ENCODE results near the gene SIX5.

The SIX5 gene

DNA sequence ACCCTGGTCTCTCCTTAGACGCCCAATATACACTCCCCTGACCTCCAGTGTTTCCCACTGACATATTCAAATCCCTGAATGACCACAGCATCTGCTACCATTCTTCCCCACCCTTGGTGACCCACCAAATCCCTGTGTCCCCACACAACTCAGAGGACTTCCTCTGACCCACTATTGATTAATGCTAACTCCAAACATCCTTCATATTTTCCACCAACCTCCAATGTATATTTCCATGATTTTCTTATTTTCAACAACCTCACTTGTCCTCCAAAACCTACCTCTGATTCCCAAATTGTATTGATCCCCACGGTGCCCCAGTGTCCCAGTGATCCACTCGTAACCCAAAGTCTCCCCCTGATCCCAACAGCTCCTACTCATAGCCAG lies 24.1 kb upstream of the SIX5 start:
- no peaks in the 10 kb centered on the region for H3K9me3 ChIP-seq (ENCODE audit: control insufficient read depth, insufficient read depth, low read depth, low read length)
- no peak overlapping the region for H3K27ac ChIP-seq (ENCODE audit: extremely low read depth, low read depth, low read length)
- H3K36me3 ChIP-seq (ENCODE audit: control insufficient read depth in 2 of 2, insufficient read depth in 1 of 2, low read length in 2 of 2), result peaks cover 20 to 24% of the 10 kb centered on the region in 2 experiments
- POLR2A ChIA-PET, result interaction anchor here (0.6 to 2.2 kb wide), 14 partner anchors 9 to 337 kb away, joined by 3 to 40 read pairs (median 4); partner anchors contain the start of genes DMPK, QPCTL, RSPH6A and SIX5
- TF ChIP-seq ZNF174 (tag by site-specific recombination; IDR thresholded peaks at IDR 0.05) (no peak), YY2 (tag by site-specific recombination; IDR thresholded peaks at IDR 0.05) (no peak), SP3 (tag by site-specific recombination; IDR thresholded peaks at IDR 0.05) (no peak), ZNF555 (tag by site-specific recombination; conservative IDR thresholded peaks at IDR 0.05) (no peak), OVOL3 (tag by site-specific recombination; IDR thresholded peaks at IDR 0.05) (no peak), ZFP69B (tag by site-specific recombination; IDR thresholded peaks at IDR 0.05) (0 out of 2 replicates have a peak, but pooled peaks have one; percentile 16), ZNF664 (tag by site-specific recombination; IDR thresholded peaks at IDR 0.05) (no peak), ZNF324 (tag by site-specific recombination; IDR thresholded peaks at IDR 0.05) (no peak), ZNF175 (tag by site-specific recombination; IDR thresholded peaks at IDR 0.05) (no peak), ZFP3 (tag by site-specific recombination; IDR thresholded peaks at IDR 0.05; ENCODE audit: low read depth) (no peak), ZNF843 (tag by site-specific recombination; IDR thresholded peaks at IDR 0.05) (0 out of 2 replicates have a peak, but pooled peaks have one; percentile 14), ZNF16 (tag by site-specific recombination; IDR thresholded peaks at IDR 0.05; ENCODE audit: low read depth) (no peak), ZNF335 (tag by site-specific recombination; conservative IDR thresholded peaks at IDR 0.05) (0 out of 2 replicates have a peak, but pooled peaks have one; percentile 27), ZNF596 (tag by site-specific recombination; IDR thresholded peaks at IDR 0.05) (no peak), SETDB1 (IDR thresholded peaks at IDR 0.05; ENCODE audit: insufficient read length, low read length) (no peak), ZNF404 (tag by site-specific recombination; IDR thresholded peaks at IDR 0.05) (no peak), KLF9 (tag by site-specific recombination; IDR thresholded peaks at IDR 0.05; ENCODE audit: low read depth) (no peak), TRIM28 (IDR thresholded peaks at IDR 0.05; ENCODE audit: borderline replicate concordance, low read length) (no peak), ZNF571 (tag by site-specific recombination; IDR thresholded peaks at IDR 0.05) (no peak), ZNF624 (tag by site-specific recombination; IDR thresholded peaks at IDR 0.05) (no peak)
- TF ChIP-seq, protein P1, sequence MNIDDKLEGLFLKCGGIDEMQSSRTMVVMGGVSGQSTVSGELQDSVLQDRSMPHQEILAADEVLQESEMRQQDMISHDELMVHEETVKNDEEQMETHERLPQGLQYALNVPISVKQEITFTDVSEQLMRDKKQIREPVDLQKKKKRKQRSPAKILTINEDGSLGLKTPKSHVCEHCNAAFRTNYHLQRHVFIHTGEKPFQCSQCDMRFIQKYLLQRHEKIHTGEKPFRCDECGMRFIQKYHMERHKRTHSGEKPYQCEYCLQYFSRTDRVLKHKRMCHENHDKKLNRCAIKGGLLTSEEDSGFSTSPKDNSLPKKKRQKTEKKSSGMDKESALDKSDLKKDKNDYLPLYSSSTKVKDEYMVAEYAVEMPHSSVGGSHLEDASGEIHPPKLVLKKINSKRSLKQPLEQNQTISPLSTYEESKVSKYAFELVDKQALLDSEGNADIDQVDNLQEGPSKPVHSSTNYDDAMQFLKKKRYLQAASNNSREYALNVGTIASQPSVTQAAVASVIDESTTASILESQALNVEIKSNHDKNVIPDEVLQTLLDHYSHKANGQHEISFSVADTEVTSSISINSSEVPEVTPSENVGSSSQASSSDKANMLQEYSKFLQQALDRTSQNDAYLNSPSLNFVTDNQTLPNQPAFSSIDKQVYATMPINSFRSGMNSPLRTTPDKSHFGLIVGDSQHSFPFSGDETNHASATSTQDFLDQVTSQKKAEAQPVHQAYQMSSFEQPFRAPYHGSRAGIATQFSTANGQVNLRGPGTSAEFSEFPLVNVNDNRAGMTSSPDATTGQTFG (tag by site-specific recombination; IDR thresholded peaks at IDR 0.05; ENCODE audit: borderline replicate concordance), result no peak
- TF ChIP-seq, protein P2, sequence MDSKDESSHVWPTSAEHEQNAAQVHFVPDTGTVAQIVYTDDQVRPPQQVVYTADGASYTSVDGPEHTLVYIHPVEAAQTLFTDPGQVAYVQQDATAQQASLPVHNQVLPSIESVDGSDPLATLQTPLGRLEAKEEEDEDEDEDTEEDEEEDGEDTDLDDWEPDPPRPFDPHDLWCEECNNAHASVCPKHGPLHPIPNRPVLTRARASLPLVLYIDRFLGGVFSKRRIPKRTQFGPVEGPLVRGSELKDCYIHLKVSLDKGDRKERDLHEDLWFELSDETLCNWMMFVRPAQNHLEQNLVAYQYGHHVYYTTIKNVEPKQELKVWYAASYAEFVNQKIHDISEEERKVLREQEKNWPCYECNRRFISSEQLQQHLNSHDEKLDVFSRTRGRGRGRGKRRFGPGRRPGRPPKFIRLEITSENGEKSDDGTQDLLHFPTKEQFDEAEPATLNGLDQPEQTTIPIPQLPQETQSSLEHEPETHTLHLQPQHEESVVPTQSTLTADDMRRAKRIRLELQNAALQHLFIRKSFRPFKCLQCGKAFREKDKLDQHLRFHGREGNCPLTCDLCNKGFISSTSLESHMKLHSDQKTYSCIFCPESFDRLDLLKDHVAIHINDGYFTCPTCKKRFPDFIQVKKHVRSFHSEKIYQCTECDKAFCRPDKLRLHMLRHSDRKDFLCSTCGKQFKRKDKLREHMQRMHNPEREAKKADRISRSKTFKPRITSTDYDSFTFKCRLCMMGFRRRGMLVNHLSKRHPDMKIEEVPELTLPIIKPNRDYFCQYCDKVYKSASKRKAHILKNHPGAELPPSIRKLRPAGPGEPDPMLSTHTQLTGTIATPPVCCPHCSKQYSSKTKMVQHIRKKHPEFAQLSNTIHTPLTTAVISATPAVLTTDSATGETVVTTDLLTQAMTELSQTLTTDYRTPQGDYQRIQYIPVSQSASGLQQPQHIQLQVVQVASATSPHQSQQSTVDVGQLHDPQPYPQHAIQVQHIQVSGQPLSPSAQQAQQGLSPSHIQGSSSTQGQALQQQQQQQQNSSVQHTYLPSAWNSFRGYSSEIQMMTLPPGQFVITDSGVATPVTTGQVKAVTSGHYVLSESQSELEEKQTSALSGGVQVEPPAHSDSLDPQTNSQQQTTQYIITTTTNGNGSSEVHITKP (tag by site-specific recombination; IDR thresholded peaks at IDR 0.05), result no peak
- TF ChIP-seq, protein P3, sequence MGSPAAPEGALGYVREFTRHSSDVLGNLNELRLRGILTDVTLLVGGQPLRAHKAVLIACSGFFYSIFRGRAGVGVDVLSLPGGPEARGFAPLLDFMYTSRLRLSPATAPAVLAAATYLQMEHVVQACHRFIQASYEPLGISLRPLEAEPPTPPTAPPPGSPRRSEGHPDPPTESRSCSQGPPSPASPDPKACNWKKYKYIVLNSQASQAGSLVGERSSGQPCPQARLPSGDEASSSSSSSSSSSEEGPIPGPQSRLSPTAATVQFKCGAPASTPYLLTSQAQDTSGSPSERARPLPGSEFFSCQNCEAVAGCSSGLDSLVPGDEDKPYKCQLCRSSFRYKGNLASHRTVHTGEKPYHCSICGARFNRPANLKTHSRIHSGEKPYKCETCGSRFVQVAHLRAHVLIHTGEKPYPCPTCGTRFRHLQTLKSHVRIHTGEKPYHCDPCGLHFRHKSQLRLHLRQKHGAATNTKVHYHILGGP (tag by site-specific recombination; IDR thresholded peaks at IDR 0.05), result no peak
- TF ChIP-seq, protein P4, sequence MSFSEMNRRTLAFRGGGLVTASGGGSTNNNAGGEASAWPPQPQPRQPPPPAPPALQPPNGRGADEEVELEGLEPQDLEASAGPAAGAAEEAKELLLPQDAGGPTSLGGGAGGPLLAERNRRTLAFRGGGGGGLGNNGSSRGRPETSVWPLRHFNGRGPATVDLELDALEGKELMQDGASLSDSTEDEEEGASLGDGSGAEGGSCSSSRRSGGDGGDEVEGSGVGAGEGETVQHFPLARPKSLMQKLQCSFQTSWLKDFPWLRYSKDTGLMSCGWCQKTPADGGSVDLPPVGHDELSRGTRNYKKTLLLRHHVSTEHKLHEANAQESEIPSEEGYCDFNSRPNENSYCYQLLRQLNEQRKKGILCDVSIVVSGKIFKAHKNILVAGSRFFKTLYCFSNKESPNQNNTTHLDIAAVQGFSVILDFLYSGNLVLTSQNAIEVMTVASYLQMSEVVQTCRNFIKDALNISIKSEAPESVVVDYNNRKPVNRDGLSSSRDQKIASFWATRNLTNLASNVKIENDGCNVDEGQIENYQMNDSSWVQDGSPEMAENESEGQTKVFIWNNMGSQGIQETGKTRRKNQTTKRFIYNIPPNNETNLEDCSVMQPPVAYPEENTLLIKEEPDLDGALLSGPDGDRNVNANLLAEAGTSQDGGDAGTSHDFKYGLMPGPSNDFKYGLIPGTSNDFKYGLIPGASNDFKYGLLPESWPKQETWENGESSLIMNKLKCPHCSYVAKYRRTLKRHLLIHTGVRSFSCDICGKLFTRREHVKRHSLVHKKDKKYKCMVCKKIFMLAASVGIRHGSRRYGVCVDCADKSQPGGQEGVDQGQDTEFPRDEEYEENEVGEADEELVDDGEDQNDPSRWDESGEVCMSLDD (tag by site-specific recombination; IDR thresholded peaks at IDR 0.05), result 0 out of 2 replicates have a peak, but pooled peaks have one; percentile 33
- TF ChIP-seq, protein P5, sequence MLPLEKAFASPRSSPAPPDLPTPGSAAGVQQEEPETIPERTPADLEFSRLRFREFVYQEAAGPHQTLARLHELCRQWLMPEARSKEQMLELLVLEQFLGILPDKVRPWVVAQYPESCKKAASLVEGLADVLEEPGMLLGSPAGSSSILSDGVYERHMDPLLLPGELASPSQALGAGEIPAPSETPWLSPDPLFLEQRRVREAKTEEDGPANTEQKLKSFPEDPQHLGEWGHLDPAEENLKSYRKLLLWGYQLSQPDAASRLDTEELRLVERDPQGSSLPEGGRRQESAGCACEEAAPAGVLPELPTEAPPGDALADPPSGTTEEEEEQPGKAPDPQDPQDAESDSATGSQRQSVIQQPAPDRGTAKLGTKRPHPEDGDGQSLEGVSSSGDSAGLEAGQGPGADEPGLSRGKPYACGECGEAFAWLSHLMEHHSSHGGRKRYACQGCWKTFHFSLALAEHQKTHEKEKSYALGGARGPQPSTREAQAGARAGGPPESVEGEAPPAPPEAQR (tag by site-specific recombination; IDR thresholded peaks at IDR 0.05), result no peak
- TF ChIP-seq, protein P6, sequence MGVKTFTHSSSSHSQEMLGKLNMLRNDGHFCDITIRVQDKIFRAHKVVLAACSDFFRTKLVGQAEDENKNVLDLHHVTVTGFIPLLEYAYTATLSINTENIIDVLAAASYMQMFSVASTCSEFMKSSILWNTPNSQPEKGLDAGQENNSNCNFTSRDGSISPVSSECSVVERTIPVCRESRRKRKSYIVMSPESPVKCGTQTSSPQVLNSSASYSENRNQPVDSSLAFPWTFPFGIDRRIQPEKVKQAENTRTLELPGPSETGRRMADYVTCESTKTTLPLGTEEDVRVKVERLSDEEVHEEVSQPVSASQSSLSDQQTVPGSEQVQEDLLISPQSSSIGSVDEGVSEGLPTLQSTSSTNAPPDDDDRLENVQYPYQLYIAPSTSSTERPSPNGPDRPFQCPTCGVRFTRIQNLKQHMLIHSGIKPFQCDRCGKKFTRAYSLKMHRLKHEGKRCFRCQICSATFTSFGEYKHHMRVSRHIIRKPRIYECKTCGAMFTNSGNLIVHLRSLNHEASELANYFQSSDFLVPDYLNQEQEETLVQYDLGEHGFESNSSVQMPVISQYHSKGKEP (tag by site-specific recombination; IDR thresholded peaks at IDR 0.05), result no peak
- H3K4me1 ChIP-seq (ENCODE audit: control insufficient read depth, insufficient read depth, low read length), result peaks cover 13% of the 10 kb centered on the region
- CTCF ChIA-PET, result interaction anchor here (0.6 to 2.3 kb wide), 7 partner anchors 9 to 99 kb away, joined by 3 to 18 read pairs (median 3); partner anchors contain the start of genes DMPK and SIX5
- no peak overlapping the region for H3K4me3 ChIP-seq (ENCODE audit: low read depth, low read length)
